KMS-11 (cell line): ENCODE measurements around the gene P4HA2.

Source experiments
- H2AFZ ChIP-seq: fragments of 200-600 bp; sonication (generic); 2 replicates; pipeline ENCODE4 v1.6.1; 2016; ENCODE audit warnings: antibody characterized with exemption, mixed run types, low read depth
- H3K27ac ChIP-seq: fragments of 200-600 bp; sonication (generic); 2 replicates; pipeline ENCODE4 v1.6.1; 2016; ENCODE audit warnings: mild to moderate bottlenecking, mixed run types
- H3K27me3 ChIP-seq: fragments of 200-600 bp; sonication (generic); 2 replicates; pipeline ENCODE4 v1.6.1; 2017; ENCODE audit warnings: mild to moderate bottlenecking, low read depth, mixed run types, moderate library complexity; ENCODE audit not compliant: insufficient read depth
- H3K36me3 ChIP-seq: fragments of 200-600 bp; sonication (generic); 2 replicates; pipeline ENCODE4 v1.6.1; 2017; ENCODE audit warnings: mild to moderate bottlenecking, mixed run types; ENCODE audit not compliant: insufficient read depth
- H3K4me1 ChIP-seq: fragments of 200-600 bp; sonication (generic); 2 replicates; pipeline ENCODE4 v1.6.1; 2016; ENCODE audit warnings: mild to moderate bottlenecking, low read depth, mixed run types; ENCODE audit not compliant: poor library complexity, severe bottlenecking
- H3K4me2 ChIP-seq: fragments of 200-600 bp; sonication (generic); 2 replicates; pipeline ENCODE4 v1.7.0; 2016; ENCODE audit warnings: mild to moderate bottlenecking, mixed run types
- H3K4me3 ChIP-seq: fragments of 200-600 bp; sonication (generic); IDR thresholded peaks from 2 replicates; pipeline ENCODE4 v1.6.1; 2017; ENCODE audit warnings: low read depth, low read length, mixed read lengths; ENCODE audit not compliant: insufficient read depth
- H3K79me2 ChIP-seq: fragments of 200-600 bp; sonication (generic); 2 replicates; pipeline ENCODE4 v1.6.1; 2016; ENCODE audit warnings: low read depth, mixed run types; ENCODE audit not compliant: insufficient read depth
- H3K9ac ChIP-seq: fragments of 200-600 bp; sonication (generic); 2 replicates; pipeline ENCODE4 v1.6.1; 2016; ENCODE audit warnings: mild to moderate bottlenecking, mixed run types
- H4K20me1 ChIP-seq: fragments of 200-600 bp; sonication (generic); 2 replicates; pipeline ENCODE4 v1.6.1; 2016; ENCODE audit warnings: mild to moderate bottlenecking, mixed run types; ENCODE audit not compliant: insufficient read depth
- CTCF ChIP-seq: fragments of 200-600 bp; sonication (generic); conservative IDR thresholded peaks from 2 replicates; pipeline ENCODE4 v1.6.1; 2017; ENCODE audit warnings: low read depth, mild to moderate bottlenecking, antibody characterized with exemption, low read length, moderate library complexity, mixed read lengths

The P4HA2 gene

GRCh38 chr5:132142459-132142858, 85.2 kb downstream of the P4HA2 start:
- TF ChIP-seq CTCF, result no peak
- Histone ChIP-seq H3K27me3 (no peaks in the 10 kb centered on the region), H3K79me2 (no peaks in the 10 kb centered on the region), H3K4me1 (peaks cover 7% of the 10 kb centered on the region), H3K4me2 (no peak overlapping the region), H3K27ac (no peak overlapping the region), H3K36me3 (no peaks in the 10 kb centered on the region), H4K20me1 (no peaks in the 10 kb centered on the region), H3K4me3 (no peak overlapping the region), H2AFZ (no peak overlapping the region), H3K9ac (no peak overlapping the region)
